A673 (cell line): ENCODE results near the gene TSHZ1. TPM values are rescaled to one million over a fixed set of nuclear protein-coding genes. Genes with fewer than 3 reads are reported as not detected.

Experiments
- BruUV-seq: library from RNA; stranded (reverse); fragments of 400-500 nt; replicated peaks from 2 replicates; lab custom pipeline; 2021; lab: Mats Ljungman, UMichigan
- CTCF ChIA-PET: fragments of 300-600 bp; sonication (Branson Sonifier 250); formaldehyde crosslinking; loops from one replicate; lab custom pipeline; 2022; ENCODE audit warnings: antibody characterized with exemption; lab: Charles Lee
- POLR2A ChIA-PET: fragments of 300-600 bp; sonication (Branson Sonifier 250); formaldehyde crosslinking; loops from one replicate; lab custom pipeline; 2022; ENCODE audit warnings: antibody characterized with exemption; ENCODE audit not compliant: low non-redundant PET; lab: Charles Lee
- DNase-seq: peaks from one replicate; pipeline ENCODE4 v3.0.0-alpha.2; 2015; ENCODE audit warnings: low spot score
- H3K27ac ChIP-seq: fragments of 200-600 bp; sonication (generic); 2 replicates; pipeline ENCODE4 v1.5.1; 2016; ENCODE audit warnings: mixed run types, low read depth, mild to moderate bottlenecking, mixed read lengths, antibody characterized with exemption, low read length; ENCODE audit not compliant: poor library complexity, severe bottlenecking
- H3K27me3 ChIP-seq: fragments of 200-600 bp; sonication (generic); replicated peaks from 2 replicates; pipeline ENCODE4 v1.6.1; 2017; ENCODE audit warnings: mixed run types, low read depth, mild to moderate bottlenecking, mixed read lengths, antibody characterized with exemption, low read length; ENCODE audit not compliant: insufficient read depth, poor library complexity
- H3K36me3 ChIP-seq: fragments of 200-600 bp; sonication (generic); 2 replicates; pipeline ENCODE4 v1.6.1; 2016; ENCODE audit warnings: mixed run types, mild to moderate bottlenecking, mixed read lengths, antibody characterized with exemption, low read length; ENCODE audit not compliant: insufficient read depth, poor library complexity, severe bottlenecking
- H3K4me1 ChIP-seq: fragments of 200-600 bp; sonication (generic); 2 replicates; pipeline ENCODE4 v1.6.1; 2017; ENCODE audit warnings: mixed run types, mild to moderate bottlenecking, mixed read lengths, antibody characterized with exemption, low read length; ENCODE audit not compliant: insufficient read depth, poor library complexity, severe bottlenecking
- H3K4me3 ChIP-seq: fragments of 200-600 bp; sonication (generic); 2 replicates; pipeline ENCODE4 v1.5.1; 2016; ENCODE audit warnings: low read depth, mixed run types, mild to moderate bottlenecking, mixed read lengths, low read length; ENCODE audit not compliant: poor library complexity, severe bottlenecking
- H3K9me3 ChIP-seq: fragments of 200-600 bp; sonication (generic); 2 replicates; pipeline ENCODE4 v1.6.1; 2016; ENCODE audit warnings: mixed run types, low read depth, mild to moderate bottlenecking, mixed read lengths, antibody characterized with exemption, low read length; ENCODE audit not compliant: poor library complexity, severe bottlenecking
- CTCF ChIP-seq: fragments of 300-800, 200-600 bp; sonication (generic); conservative IDR thresholded peaks from 2 replicates; pipeline ENCODE4 v1.5.1; 2017; ENCODE audit warnings: low read depth, mild to moderate bottlenecking, antibody characterized with exemption, low read length, moderate library complexity, mixed read lengths
- EZH2 ChIP-seq: fragments of 200-600 bp; sonication (generic); IDR thresholded peaks from 2 replicates; pipeline ENCODE4 v1.6.1; 2017; ENCODE audit warnings: borderline replicate concordance, low read depth, mild to moderate bottlenecking, mixed read lengths, antibody characterized with exemption, low read length; ENCODE audit not compliant: poor library complexity, severe bottlenecking
- intact Hi-C: fragments of 100-400 bp; cut with micrococcal nuclease; formaldehyde crosslinking; loops from one replicate; pipeline ENCODE4 v1.10.0; 2022; ENCODE audit not compliant: unreplicated experiment
- total RNA-seq: library from RNA; stranded (reverse); gene quantifications from 2 replicates; pipeline ENCODE4 v1.2.3, GENCODE V29; 2021

Gene TSHZ1
- total RNA-seq, 1 experiment from 2014 or later: 1.8 TPM

GRCh38 chr18:75316826-75317225 lies 106.2 kb downstream of the TSHZ1 start:
- POLR2A ChIA-PET: no interaction called here
- no peaks in the 10 kb centered on the region for H3K36me3 ChIP-seq
- BruUV-seq: no TSS peak
- no peak for TF ChIP-seq CTCF
- TF ChIP-seq EZH2: no peak
- no peaks in the 10 kb centered on the region for H3K27me3 ChIP-seq
- CTCF ChIA-PET: no interaction called here
- H3K27ac ChIP-seq: no peak overlapping the region
- no peak for DNase-seq
- no peak overlapping the region for H3K4me3 ChIP-seq
- no peaks in the 10 kb centered on the region for H3K9me3 ChIP-seq
- H3K4me1 ChIP-seq: no peaks in the 10 kb centered on the region
- intact Hi-C loops: no loop called here

GRCh38 chr18:75317300-75317699 lies 106.7 kb downstream of the TSHZ1 start:
- H3K27me3 ChIP-seq: no peaks in the 10 kb centered on the region
- CTCF ChIA-PET: no interaction called here
- no peaks in the 10 kb centered on the region for H3K36me3 ChIP-seq
- TF ChIP-seq EZH2 (no peak), CTCF (no peak)
- no peak for DNase-seq
- BruUV-seq: no TSS peak
- POLR2A ChIA-PET: no interaction called here
- no peak overlapping the region for H3K27ac ChIP-seq
- no peak overlapping the region for H3K4me3 ChIP-seq
- H3K9me3 ChIP-seq: no peaks in the 10 kb centered on the region
- no peaks in the 10 kb centered on the region for H3K4me1 ChIP-seq
- intact Hi-C loops: no loop called here

- Histone ChIP-seq H3K4me1 (no peaks in the 10 kb centered on the region), H3K36me3 (no peaks in the 10 kb centered on the region), H3K27ac (no peak overlapping the region), H3K27me3 (no peaks in the 10 kb centered on the region), H3K9me3 (no peaks in the 10 kb centered on the region), H3K4me3 (no peak overlapping the region)
- TF ChIP-seq CTCF: no peak
- TF ChIP-seq EZH2: no peak
- no peak for DNase-seq
- intact Hi-C loops: no loop called here
- BruUV-seq: no TSS peak
- ChIA-PET POLR2A (no interaction called here), CTCF (no interaction called here)
Measured at GRCh38 chr18:75317703-75318102, 107.1 kb downstream of the TSHZ1 start.
